HG03103 (cell line): ENCODE measurements around the gene HLA-E.
"Not testable (repeated sequence)": the region's sequence is repeated elsewhere in the genome, so short reads cannot be mapped to it uniquely, and the experiment has no call there.

Source experiments
- ATAC-seq: cut with Tn5 transposase; IDR thresholded peaks from one replicate; pipeline ENCODE4 v1.9.1; 2021; ENCODE audit warnings: low read depth; ENCODE audit not compliant: unreplicated experiment

The HLA-E gene

GRCh38 chr6:30489081-30490025 lies at the start of gene HLA-E:
Gene HLA-E, plus strand, starts transcription at chr6:30489509. Its CDS starts 23 bp downstream, at chr6:30489532.
- peak; percentile 79 for ATAC-seq

GRCh38 chr6:30441171-30441570 lies 48.1 kb upstream of the HLA-E start:
- no peak for ATAC-seq

GRCh38 chr6:30443657-30444450 lies 45.5 kb upstream of the HLA-E start:
- no peak for ATAC-seq

GRCh38 chr6:30444451-30444742 lies 44.9 kb upstream of the HLA-E start:
- ATAC-seq = no peak

- no peak for ATAC-seq
Observed at GRCh38 chr6:30446259-30446658, 43.0 kb upstream of the HLA-E start.

- ATAC-seq = no peak
Observed at GRCh38 chr6:30447237-30447636, 42.1 kb upstream of the HLA-E start.

GRCh38 chr6:30450548-30450908 lies 38.8 kb upstream of the HLA-E start:
- ATAC-seq = no peak

- ATAC-seq = no peak
Observed at GRCh38 chr6:30450909-30451841, 38.1 kb upstream of the HLA-E start.

- no peak for ATAC-seq
Observed at GRCh38 chr6:30452736-30453507, 36.4 kb upstream of the HLA-E start.

- no peak for ATAC-seq
Observed at GRCh38 chr6:30453508-30454116, 35.7 kb upstream of the HLA-E start.

GRCh38 chr6:30459145-30459544 lies 30.2 kb upstream of the HLA-E start:
- no peak for ATAC-seq

GRCh38 chr6:30461055-30461454 lies 28.3 kb upstream of the HLA-E start:
- ATAC-seq = no peak

- ATAC-seq = no peak
Observed at GRCh38 chr6:30462482-30462881, 26.8 kb upstream of the HLA-E start.

GRCh38 chr6:30463242-30463641 lies 26.1 kb upstream of the HLA-E start:
- ATAC-seq = no peak

- no peak for ATAC-seq
Observed at GRCh38 chr6:30463651-30464618, 25.4 kb upstream of the HLA-E start.

- no peak for ATAC-seq
Observed at GRCh38 chr6:30465595-30466306, 23.6 kb upstream of the HLA-E start.

- ATAC-seq = no peak
Observed at GRCh38 chr6:30470968-30471367, 18.3 kb upstream of the HLA-E start.

- ATAC-seq = not testable (repeated sequence)
Observed at GRCh38 chr6:30475116-30475515, 14.2 kb upstream of the HLA-E start.
